ENCODE results near the gene FGD3.

The FGD3 gene

DNA sequence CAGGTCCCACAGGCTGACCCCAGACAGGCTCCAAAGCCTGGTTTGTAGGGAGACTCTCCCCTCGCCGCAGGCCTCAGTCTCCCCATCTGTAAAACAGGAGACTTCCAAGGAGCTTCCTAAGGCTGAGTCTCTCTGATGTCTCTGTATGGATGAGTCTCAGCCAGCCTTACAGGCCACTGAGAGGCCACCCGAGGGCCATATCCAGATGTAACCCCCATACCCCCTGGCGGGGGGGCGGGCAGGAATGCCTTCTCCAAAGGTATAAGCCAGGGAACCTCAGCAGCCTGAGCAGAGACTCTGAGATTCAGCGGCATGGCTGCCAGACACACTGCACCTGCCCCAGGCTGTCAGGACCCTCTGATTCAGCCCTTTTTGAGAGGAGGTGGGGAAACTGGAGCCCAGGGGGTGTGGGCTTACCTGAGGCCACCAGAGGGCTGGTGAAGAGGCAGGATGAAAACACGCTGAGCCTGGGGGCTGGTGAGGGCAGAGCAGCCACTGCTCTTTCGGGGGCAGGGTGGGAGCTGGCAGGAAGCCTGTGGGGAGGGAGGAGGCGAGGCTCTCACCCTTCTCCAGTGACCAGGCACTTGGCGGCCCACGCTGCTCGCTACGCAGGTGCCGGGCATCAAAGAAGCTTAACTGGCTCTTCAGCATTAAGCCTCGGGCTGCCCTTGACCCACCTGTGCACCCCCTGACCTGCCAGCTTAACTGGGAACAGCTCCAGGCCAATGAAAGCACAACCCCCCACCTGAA is 105.6 kb downstream of the FGD3 start:
- DNase-seq (ENCODE audit: low read depth), result no peak

- no peak for DNase-seq (ENCODE audit: low read depth)
Observed at GRCh38 chr9:93053781-93054331, 106.5 kb downstream of the FGD3 start.

DNA sequence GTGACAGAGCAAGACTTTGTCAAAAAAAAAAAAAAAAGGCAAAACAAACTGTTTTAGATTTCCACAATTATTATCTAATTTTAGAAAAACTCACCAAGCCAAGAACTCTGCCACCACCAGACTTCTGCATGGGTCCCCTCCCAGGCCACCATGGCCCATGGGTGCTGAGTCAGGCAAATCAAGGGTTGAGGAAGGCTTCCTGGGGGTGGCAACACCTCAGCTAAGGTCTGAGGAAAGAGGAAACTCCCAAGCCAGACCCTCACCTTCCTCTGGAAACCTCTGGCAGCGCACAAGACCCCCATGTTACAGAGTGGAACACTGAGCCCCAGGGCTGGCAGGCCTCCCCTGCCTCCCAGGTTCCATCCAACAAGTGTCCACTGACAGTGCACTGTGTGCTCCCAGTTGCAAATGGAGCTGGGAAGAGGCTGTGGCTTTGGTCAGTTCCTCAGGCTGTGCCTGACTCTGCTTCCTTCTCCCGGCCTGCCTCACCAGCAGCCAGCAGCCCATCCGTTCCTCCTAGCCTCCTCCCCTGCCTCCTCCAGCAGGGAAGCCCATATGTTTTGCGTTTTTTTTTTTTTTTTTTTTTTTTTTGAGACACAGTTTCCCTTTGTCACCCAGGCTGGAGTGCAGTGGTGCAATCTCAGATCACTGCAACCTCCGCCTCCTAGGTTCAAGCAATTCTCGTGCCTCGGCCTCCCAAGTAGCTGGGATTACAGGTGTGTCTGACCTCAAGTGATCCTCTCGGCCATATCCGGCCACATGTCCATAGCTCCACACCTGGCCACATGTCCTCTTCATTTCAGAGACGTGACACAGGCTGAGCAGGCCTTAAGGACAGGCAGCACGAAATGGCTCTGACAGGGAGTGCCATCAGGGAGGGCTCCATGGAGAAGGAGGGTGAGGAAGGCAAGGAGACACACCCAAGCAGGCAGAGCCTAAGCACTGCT is 107.7 kb downstream of the FGD3 start:
- no peak for DNase-seq (ENCODE audit: low read depth)

GRCh38 chr9:93057042-93057702 is 109.8 kb downstream of the FGD3 start:
- DNase-seq (ENCODE audit: low read depth), result no peak

- DNase-seq (ENCODE audit: low read depth), result no peak
Observed at GRCh38 chr9:93057703-93058354, 110.5 kb downstream of the FGD3 start.

DNA sequence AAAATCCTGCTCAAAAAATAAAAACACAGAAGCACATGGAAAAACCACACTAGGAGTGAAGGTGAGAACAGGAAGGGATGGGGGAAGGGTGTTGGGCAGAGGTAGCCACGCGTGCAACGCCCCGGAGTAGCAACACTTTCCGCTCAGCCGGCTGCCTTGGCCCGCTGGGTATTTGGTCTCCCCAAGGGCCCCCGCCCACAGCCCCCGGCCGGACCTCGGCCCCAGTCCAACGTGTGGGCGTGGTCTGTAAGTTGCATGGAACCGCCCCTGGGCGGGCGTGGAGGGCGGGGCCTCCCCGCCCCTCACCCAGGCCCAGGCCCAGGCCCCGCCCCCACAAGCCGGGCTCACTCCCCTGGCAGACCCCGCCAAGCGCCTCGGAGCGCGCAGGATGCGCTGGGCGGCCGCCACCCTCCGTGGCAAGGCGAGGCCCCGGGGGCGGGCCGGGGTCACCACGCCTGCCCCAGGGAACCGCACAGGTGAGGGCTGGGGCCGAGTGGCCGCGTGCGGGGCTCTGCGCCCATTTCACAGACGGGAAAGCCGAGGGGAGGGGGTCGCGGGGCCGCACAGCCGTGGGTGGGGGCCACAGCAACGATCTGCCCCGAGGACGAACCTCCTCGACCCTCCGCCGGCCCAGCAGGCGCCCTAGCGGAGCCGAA is 111.2 kb downstream of the FGD3 start, which contains the start of gene SUSD3:
Gene SUSD3, plus strand, starts transcription at position 347 of the 656 bp plus-strand sequence. Its CDS starts 42 bp downstream, at position 389.
- DNase-seq (ENCODE audit: low read depth), result peak; percentile 35

DNA sequence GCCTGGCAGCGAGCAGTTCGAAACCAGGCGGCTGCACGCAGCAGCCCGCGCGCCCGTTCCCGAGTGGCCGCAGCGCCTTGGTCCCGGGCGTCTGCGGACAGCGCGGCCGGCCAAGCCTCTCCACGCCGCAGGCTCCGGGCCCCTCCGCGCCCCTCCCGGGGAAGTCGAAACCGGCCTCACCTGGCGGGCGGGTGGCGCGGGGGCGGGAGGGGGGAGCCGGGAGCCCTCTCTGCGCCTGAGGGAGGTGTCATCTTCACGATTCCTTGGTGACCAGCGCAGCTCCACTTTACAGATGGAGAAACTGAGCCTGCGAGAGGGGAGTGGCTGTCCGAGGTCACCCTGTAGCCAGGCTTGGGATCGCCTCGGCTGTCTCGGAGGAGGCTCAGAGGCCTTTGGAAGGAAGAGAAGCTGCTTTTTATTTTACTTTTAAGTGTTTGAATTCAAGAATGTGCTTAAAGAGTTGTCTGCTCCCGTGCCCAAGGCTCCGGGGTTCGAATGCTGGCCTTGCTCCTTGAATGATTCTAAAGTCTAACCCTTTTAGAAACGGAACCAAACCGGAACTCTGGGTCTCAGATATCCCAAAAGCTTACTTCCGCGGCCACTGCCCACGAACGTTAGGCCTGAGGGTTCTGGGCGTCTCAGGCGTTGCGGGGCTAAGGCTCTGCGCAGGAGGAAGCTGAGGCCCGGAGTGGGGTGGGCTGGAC is 111.8 kb downstream of the FGD3 start:
- no peak for DNase-seq (ENCODE audit: low read depth)

DNA sequence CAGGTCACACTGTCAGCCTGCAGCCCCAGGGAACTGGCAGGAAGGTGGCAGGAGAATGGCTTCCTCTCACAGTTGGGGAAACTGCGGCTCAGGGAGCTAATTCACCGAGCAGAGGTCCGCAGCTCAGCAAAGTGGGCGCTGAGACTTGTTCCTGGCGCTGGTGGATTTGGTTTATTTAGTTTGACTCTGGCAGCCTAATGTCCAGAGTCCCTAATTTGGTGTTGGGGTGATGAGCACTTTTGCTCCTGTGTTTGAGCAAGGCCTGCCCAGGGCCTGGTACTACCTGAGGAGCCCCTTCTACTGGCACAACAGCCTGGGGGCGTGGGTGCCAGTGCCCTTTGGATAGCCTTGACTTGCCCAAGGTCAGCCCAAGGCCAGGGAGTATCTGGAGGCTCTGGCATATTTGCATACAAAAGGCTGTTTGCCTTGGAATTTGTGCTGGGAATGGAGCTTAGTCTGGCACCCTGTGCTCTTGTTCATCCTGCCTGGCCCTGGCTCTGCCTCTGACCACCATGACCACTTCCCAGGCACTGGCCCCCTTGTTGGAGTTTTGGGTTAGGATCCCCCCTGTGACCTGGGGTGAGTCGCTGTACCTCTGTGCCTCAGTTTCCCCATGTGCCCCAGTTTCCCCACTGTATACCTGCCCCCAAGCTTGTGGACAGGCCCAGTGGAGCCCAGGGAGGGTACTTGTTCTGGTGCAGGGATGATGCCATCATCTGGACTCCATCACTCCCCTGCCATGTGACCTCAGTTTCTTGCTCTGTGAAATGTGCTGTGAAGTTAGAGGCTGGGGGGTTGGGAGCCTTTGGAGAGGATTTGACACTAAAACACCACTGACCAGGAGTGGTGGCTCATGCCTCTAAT is 112.6 kb downstream of the FGD3 start:
- no peak for DNase-seq (ENCODE audit: low read depth)

DNA sequence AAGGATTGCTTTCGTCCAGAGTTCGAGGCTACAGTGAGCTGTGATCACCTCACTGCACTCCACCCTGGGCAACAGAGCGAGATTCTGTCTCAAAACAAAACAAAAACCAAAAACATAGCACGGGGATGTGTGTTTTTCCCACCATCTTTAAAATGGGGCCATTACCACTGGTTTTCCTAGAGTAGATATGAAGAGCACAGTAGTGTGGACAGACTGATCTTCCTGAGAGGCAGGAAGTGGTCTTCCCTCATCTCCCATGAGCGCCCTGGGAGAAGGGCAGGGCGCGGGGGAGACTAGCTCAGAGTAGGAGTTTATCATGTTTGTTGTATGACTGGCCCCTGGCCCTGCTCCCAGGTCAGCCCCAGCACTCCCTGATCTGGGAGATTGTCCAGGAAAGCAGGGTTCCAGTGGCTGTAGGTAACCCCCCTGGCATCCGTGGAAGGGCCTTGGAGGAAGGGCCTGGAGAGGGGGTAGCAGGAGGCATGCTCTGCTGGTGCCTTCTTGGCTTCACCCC is 113.5 kb downstream of the FGD3 start:
- DNase-seq (ENCODE audit: low read depth), result no peak

GRCh38 chr9:93061260-93061751 is 114.0 kb downstream of the FGD3 start:
- no peak for DNase-seq (ENCODE audit: low read depth)

DNA sequence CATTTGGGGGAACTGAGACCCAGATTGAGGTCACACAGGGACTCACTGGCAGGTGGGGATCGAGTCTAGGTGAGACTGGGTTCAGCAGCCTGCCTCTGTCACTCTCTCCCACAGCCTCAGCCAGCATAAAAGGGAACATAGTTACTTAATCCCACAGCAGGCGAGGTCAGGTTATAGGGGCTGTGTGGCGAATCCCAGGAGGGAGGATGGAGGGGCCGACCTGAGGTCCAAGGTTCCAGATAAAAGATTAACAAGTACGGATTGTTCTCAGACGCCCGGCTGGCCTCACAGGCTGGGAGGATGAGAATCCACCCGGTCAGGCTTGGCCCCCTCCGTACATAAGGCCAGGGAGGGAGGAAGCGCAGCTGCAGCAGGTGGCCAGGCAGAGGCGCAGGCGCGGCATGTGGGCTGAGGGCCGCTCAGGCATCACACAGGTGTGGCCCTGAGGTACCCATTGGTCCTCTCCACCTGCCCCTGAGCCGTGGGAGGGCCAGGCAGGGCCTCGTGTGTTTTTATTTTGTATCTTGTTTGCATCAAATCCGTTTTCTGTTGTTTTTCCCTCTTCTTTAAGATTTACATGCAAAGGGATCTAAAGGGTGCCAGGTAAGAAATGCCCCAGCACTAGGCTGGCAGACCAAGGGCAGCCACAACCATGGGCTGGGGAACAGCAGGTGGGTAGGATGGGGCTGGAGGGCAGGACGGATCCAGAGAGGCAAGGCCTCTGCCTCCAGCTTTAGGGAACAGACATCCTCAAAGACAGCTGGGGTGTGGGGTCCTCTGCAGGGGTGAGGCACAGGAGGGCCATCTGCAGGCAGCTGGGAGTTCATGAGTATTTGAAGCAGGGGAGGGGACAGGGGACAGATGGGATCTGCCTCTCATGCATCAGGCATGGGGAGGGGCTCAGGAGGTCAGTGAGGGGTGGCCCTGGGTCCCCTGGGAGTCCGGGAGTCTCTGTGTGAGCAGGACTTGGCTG is 114.8 kb downstream of the FGD3 start:
- no peak for DNase-seq (ENCODE audit: low read depth)

GRCh38 chr9:93064392-93065134 is 117.2 kb downstream of the FGD3 start:
- peak; percentile 60 for DNase-seq (ENCODE audit: low read depth)

DNA sequence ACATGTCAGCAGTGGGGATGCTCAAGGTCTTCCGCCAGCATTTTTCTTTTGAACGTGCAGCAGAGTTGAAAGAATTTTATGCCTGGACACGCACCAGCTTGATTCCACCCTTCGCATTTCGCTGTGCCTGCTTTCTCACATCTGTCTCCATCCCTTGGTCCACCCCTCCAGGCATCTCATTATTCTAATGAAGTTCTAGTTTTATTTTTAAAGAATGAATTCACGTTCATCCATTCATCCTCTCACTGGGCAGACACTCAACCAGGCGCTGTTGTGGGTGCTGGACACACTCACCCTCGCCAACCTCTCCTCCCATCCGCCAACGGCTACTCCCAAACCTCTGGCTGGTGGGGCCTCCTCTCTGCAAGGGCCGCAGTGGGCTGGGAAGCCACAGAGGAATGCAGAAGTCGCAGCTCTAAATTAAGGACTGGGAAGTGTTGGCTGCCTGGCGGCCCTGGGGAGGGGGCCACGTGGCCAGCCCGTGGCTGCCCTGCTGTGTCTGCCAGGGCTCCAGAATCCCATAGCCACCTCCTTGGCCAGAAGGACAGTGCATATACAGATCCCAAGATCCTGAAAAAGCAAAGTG is 117.9 kb downstream of the FGD3 start:
- no peak for DNase-seq (ENCODE audit: low read depth)

DNA sequence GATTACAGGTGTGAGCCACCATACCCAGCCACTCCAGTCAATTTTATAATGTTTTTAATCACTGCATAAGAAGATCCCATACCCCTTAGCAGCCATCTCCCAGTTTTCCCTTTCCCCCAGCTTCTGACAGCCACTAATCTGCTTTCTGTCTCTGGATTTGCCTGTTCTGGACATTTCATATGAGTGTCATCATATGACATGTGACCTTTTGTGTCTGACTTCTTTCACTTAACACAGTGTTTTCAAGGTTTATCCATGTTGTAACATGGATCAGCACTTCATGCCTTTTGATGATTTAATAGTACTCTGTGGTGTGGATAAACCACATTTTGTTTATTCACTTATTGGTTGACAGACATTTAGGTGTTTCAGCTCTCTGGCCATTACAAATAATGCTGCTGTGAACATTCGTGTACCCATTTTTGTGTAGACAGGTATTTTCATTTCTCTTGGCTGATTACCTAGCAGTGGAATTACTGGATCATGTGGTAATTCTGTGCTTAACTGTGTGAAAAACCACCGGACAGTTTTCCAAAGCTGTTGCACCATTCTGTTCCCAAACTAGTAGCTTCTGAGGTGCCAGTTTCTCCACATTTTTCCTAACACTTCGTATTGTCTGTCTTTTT is 119.8 kb downstream of the FGD3 start:
- no peak for DNase-seq (ENCODE audit: low read depth)

GRCh38 chr9:93068956-93069355 is 121.6 kb downstream of the FGD3 start:
- DNase-seq (ENCODE audit: low read depth), result no peak

- no peak for DNase-seq (ENCODE audit: low read depth)
Observed at GRCh38 chr9:93071464-93071863, 124.1 kb downstream of the FGD3 start.
